Neural cell (in vitro differentiated cells): ENCODE measurements around the gene DPP6.

Experiments
- EZH2 ChIP-seq: fragments of 200-600, 300-800 bp; shearing (Covaris generic), sonication (generic); IDR thresholded peaks from 2 replicates; pipeline ENCODE4 v1.6.1; 2014; ENCODE audit warnings: antibody characterized with exemption, low read length, borderline replicate concordance, mild to moderate bottlenecking; ENCODE audit not compliant: insufficient read depth, poor library complexity, severe bottlenecking
- MXI1 ChIP-seq: fragments of 450-650 bp; conservative IDR thresholded peaks from 2 replicates; pipeline ENCODE4 v1.6.1; 2014; ENCODE audit warnings: antibody characterized with exemption, mild to moderate bottlenecking; ENCODE audit not compliant: poor library complexity, severe bottlenecking
- POLR2AphosphoS5 ChIP-seq: IDR thresholded peaks from 2 replicates; pipeline ENCODE4 v1.6.1; 2012

DNA sequence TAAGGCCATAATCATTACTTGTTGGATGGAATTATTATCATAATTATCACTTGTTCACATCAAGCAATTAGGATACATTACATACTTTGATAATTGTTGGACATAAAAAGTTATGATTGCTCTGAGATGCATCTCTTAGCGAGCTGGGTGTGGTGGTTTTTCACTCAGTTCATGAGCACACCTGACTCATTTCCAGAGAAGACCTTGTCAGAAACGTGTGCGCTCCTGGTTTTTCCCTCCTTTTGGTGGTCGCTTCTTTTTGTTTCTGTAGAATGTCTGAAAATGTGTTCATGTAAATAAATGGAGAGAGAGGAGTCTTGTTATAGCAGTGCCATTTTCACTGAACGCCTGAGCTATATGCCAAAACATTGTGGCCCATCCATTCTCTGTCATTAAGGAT lies 809.4 kb downstream of the DPP6 start:
- TF ChIP-seq EZH2 (no peak), MXI1 (no peak), POLR2AphosphoS5 (no peak)
